Measurements from ENCODE around the gene RPRD1B.
A peak's percentile ranks its signal among the peaks of the same experiment; 100 is the strongest.

RPRD1B gene

GRCh38 chr20:37994512-37994911 lies 39.0 kb upstream of the RPRD1B start:
- H3K4me3 ChIP-seq (ENCODE audit: control insufficient read depth, low read depth, low read length) = no peak overlapping the region
- TF ChIP-seq, protein P1, sequence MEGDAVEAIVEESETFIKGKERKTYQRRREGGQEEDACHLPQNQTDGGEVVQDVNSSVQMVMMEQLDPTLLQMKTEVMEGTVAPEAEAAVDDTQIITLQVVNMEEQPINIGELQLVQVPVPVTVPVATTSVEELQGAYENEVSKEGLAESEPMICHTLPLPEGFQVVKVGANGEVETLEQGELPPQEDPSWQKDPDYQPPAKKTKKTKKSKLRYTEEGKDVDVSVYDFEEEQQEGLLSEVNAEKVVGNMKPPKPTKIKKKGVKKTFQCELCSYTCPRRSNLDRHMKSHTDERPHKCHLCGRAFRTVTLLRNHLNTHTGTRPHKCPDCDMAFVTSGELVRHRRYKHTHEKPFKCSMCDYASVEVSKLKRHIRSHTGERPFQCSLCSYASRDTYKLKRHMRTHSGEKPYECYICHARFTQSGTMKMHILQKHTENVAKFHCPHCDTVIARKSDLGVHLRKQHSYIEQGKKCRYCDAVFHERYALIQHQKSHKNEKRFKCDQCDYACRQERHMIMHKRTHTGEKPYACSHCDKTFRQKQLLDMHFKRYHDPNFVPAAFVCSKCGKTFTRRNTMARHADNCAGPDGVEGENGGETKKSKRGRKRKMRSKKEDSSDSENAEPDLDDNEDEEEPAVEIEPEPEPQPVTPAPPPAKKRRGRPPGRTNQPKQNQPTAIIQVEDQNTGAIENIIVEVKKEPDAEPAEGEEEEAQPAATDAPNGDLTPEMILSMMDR (IDR thresholded peaks at IDR 0.05; ENCODE audit: control insufficient read depth, insufficient read depth, low read depth, low read length, missing control alignments) = no peak
- no peak for DNase-seq (ENCODE audit: low read depth)

DNA sequence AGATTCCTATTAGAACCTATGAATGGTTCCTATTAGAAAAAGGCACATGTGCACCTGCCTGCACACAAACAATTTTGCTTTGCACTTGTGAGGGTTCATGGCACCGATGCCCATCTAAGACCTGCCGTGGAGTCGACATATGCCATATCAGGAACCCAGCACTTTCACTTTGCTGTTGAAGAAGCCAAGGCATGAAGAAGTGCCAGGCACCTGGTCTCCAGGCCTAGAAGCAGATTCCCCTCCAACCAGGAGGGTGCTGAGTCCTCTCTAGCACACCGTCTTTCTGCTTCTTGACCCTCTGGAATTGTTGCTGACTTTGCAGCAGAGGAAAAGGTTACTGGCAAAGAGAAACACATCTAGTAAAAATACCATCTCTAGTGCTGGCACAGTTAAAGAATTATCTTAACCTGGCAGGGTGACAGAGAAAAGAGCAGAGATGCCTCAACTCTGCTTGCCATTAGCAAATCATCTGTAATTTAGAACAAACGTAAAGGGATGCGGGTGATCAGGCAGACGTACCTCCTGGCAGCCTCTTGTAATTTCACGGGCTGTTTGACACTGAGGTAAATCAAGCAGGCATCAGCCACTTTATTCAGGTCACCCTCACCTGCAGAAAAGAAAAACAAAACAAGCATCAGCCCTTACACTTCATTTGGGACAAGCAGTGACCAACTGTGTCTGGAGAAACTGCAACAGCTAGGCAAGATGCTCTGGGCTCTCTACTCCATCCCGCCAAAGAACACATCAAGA lies 37.5 kb upstream of the RPRD1B start:
- H3K4me3 ChIP-seq (ENCODE audit: control insufficient read depth, low read depth, low read length) = no peak overlapping the region
- DNase-seq (ENCODE audit: low read depth) = no peak
- TF ChIP-seq, protein P1 (IDR thresholded peaks at IDR 0.05; ENCODE audit: control insufficient read depth, insufficient read depth, low read depth, low read length, missing control alignments) = no peak

- no peak overlapping the region for H3K4me3 ChIP-seq (ENCODE audit: control insufficient read depth, low read depth, low read length)
- TF ChIP-seq, protein P1 (IDR thresholded peaks at IDR 0.05; ENCODE audit: control insufficient read depth, insufficient read depth, low read depth, low read length, missing control alignments) = no peak
Measured at GRCh38 chr20:37997516-37997915, 36.0 kb upstream of the RPRD1B start.

GRCh38 chr20:37999526-38000263 lies 33.9 kb upstream of the RPRD1B start:
- TF ChIP-seq, protein P1 (IDR thresholded peaks at IDR 0.05; ENCODE audit: control insufficient read depth, insufficient read depth, low read depth, low read length, missing control alignments) = no peak
- no peak overlapping the region for H3K4me3 ChIP-seq (ENCODE audit: control insufficient read depth, low read depth, low read length)
- no peak for DNase-seq (ENCODE audit: low read depth)

More at GRCh38 chr20:37997516-37997915, 36.0 kb upstream of the RPRD1B start:
- DNase-seq (ENCODE audit: low read depth) = no peak

DNA sequence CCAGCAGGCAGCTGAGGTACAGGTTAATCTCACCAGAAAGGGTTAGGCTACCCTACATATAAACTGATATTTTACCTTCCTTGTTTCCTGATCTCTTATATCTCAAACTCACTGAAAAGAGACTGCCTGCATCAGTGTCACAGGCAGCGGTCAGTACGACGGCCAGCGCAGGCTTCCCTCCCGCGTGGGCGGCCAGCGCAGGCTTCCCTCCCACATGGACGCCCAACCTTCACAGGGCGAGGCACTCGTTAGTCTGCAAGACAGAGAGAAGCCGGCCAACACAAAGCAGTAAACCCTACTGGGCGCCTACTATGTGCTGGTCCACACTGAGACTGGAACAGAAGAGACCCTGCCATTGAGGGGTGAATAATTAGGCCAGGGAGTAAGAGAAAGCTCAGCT lies 33.3 kb upstream of the RPRD1B start:
- TF ChIP-seq, protein P1 (IDR thresholded peaks at IDR 0.05; ENCODE audit: control insufficient read depth, insufficient read depth, low read depth, low read length, missing control alignments) = no peak
- no peak for DNase-seq (ENCODE audit: low read depth)

DNA sequence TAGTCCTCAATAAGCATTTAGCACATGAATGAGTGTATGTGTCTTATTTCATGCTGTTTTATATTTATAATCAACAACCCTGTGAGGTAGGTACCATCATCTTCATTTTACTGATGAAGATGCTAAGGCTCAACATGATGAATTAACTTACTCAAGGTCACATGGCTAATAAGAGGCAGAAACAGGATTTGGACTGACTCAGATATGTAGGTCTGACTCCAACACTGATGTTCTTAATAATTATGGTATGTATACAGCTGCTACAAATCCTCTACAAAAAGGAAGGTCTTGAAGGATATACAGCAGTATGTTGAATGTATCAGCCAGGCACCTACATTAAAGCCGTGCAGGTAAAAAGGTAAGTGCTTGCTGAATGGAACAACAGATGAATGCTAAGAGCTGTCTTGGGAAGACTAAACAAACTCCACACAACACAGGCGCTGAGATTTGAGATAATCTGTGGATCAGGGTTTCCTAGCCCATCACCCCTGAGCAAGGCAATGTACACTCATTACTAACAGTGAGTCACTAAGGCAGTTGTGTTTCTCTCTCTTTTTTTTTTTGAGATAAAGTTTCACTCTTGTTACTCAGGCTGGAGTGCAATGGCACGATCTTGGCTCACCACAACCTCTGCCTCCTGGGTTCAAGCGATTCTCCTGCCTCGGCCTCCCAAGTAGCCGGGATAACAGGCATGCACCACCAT lies 32.2 kb upstream of the RPRD1B start:
- peak; percentile 28 for DNase-seq (ENCODE audit: low read depth)
- no peak overlapping the region for H3K4me3 ChIP-seq (ENCODE audit: control insufficient read depth, low read depth, low read length)

More for the DNA sequence above, 33.3 kb upstream of the RPRD1B start:
- H3K4me3 ChIP-seq (ENCODE audit: control insufficient read depth, low read depth, low read length) = no peak overlapping the region

More for the DNA sequence above, 32.2 kb upstream of the RPRD1B start:
- TF ChIP-seq, protein P1 (IDR thresholded peaks at IDR 0.05; ENCODE audit: control insufficient read depth, insufficient read depth, low read depth, low read length, missing control alignments) = no peak

Data from AG09309 (cell line).